Measurements from ENCODE around the gene AFP. TPM values are rescaled to one million over a fixed set of nuclear protein-coding genes. Genes with fewer than 3 reads are reported as not detected.

Gene AFP
- polyA plus RNA-seq, 1 donor from 2014 or later: not detected

DNA sequence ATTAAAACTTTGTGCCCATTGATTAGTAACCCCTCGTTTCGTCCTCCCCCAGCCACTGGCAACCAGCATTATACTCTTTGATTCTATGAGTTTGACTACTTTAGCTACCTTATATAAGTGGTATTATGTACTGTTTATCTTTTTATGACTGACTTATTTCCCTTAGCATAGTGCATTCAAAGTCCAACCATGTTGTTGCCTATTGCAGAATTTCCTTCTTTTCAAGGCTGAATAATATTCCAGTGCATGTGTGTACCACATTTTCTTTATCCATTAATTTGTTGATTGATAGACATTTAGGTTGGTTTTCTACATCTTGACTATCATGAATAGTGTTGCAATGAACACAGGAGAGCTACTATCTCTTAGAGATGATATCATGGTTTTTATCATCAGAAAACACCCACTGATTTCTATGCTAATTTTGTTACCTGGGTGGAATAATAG, 28.8 kb upstream of the AFP start:
- H2AFZ ChIP-seq (ENCODE audit: low read depth, low read length): no peak overlapping the region
- H3F3A ChIP-seq (ENCODE audit: insufficient read depth, low read length, poor library complexity, severe bottlenecking): no peaks in the 10 kb centered on the region
- no peak overlapping the region for H3K4me2 ChIP-seq (ENCODE audit: low read length)
- H3K79me2 ChIP-seq (replicated peaks; ENCODE audit: insufficient read depth, low read length): no peaks in the 10 kb centered on the region
- no peak overlapping the region for H3K9ac ChIP-seq (ENCODE audit: low read length)
- H3K9me3 ChIP-seq (ENCODE audit: low read length): no peaks in the 10 kb centered on the region
- H3K27ac ChIP-seq (ENCODE audit: low read length): no peak overlapping the region
- H3K27me3 ChIP-seq (ENCODE audit: insufficient read depth, low read depth, low read length): no peaks in the 10 kb centered on the region
- H3K4me3 ChIP-seq (ENCODE audit: low read length): no peak overlapping the region
- no peaks in the 10 kb centered on the region for H3K36me3 ChIP-seq (ENCODE audit: insufficient read depth, low read length)
- no peak for TF ChIP-seq TAF1 (IDR thresholded peaks at IDR 0.05; ENCODE audit: low read depth)
- TF ChIP-seq EZH2 (IDR thresholded peaks at IDR 0.05; ENCODE audit: borderline replicate concordance, insufficient read depth, low read length, poor library complexity, severe bottlenecking): no peak
- no peak for TF ChIP-seq EP300 (conservative IDR thresholded peaks at IDR 0.05; ENCODE audit: poor library complexity, severe bottlenecking)
- TF ChIP-seq POLR2AphosphoS5 (IDR thresholded peaks at IDR 0.05): no peak
- TF ChIP-seq REST (IDR thresholded peaks at IDR 0.05; ENCODE audit: borderline replicate concordance): no peak
- TF ChIP-seq MXI1 (conservative IDR thresholded peaks at IDR 0.05; ENCODE audit: poor library complexity, severe bottlenecking): no peak
- no peak for TF ChIP-seq SMC3 (conservative IDR thresholded peaks at IDR 0.05; ENCODE audit: poor library complexity)
- TF ChIP-seq, protein P1, sequence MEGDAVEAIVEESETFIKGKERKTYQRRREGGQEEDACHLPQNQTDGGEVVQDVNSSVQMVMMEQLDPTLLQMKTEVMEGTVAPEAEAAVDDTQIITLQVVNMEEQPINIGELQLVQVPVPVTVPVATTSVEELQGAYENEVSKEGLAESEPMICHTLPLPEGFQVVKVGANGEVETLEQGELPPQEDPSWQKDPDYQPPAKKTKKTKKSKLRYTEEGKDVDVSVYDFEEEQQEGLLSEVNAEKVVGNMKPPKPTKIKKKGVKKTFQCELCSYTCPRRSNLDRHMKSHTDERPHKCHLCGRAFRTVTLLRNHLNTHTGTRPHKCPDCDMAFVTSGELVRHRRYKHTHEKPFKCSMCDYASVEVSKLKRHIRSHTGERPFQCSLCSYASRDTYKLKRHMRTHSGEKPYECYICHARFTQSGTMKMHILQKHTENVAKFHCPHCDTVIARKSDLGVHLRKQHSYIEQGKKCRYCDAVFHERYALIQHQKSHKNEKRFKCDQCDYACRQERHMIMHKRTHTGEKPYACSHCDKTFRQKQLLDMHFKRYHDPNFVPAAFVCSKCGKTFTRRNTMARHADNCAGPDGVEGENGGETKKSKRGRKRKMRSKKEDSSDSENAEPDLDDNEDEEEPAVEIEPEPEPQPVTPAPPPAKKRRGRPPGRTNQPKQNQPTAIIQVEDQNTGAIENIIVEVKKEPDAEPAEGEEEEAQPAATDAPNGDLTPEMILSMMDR (IDR thresholded peaks at IDR 0.05; ENCODE audit: poor library complexity, severe bottlenecking): no peak
- no peak for TF ChIP-seq RAD21 (conservative IDR thresholded peaks at IDR 0.05)
- no peaks in the 10 kb centered on the region for H3K9me2 ChIP-seq (ENCODE audit: insufficient read depth, low read length)
- H4K20me1 ChIP-seq (ENCODE audit: insufficient read depth): no peaks in the 10 kb centered on the region

DNA sequence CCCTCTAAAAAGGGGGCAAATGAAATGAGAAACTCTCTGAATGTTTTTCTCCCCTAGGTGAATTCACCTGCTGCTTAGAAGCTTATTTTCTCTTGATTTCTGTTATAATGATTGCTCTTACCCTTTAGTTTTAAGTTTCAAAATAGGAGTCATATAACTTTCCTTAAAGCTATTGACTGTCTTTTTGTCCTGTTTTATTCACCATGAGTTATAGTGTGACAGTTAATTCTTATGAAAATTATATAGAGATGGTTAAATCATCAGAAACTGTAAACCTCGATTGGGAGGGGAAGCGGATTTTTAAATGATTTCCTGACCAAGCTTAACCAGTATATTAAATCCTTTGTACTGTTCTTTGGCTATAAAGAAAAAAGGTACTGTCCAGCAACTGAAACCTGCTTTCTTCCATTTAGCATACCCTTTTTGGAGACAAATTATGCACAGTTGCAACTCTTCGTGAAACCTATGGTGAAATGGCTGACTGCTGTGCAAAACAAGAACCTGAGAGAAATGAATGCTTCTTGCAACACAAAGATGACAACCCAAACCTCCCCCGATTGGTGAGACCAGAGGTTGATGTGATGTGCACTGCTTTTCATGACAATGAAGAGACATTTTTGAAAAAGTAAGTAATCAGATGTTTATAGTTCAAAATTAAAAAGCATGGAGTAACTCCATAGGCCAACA, 27.7 kb upstream of the AFP start:
- TF ChIP-seq POLR2AphosphoS5 (IDR thresholded peaks at IDR 0.05) (peak; percentile 11), TAF1 (IDR thresholded peaks at IDR 0.05; ENCODE audit: low read depth) (no peak)
- no peaks in the 10 kb centered on the region for H4K20me1 ChIP-seq (ENCODE audit: insufficient read depth)
- no peaks in the 10 kb centered on the region for H3K36me3 ChIP-seq (ENCODE audit: insufficient read depth, low read length)
- no peak overlapping the region for H3K4me2 ChIP-seq (ENCODE audit: low read length)
- H3K4me3 ChIP-seq (ENCODE audit: low read length): no peak overlapping the region
- H3K9me2 ChIP-seq (ENCODE audit: insufficient read depth, low read length): no peaks in the 10 kb centered on the region
- no peaks in the 10 kb centered on the region for H3K27me3 ChIP-seq (ENCODE audit: insufficient read depth, low read depth, low read length)
- no peak overlapping the region for H2AFZ ChIP-seq (ENCODE audit: low read depth, low read length)
- H3K79me2 ChIP-seq (replicated peaks; ENCODE audit: insufficient read depth, low read length): no peaks in the 10 kb centered on the region
- no peak overlapping the region for H3K27ac ChIP-seq (ENCODE audit: low read length)
- H3F3A ChIP-seq (ENCODE audit: insufficient read depth, low read length, poor library complexity, severe bottlenecking): no peaks in the 10 kb centered on the region
- H3K9ac ChIP-seq (ENCODE audit: low read length): no peak overlapping the region
- H3K9me3 ChIP-seq (ENCODE audit: low read length): no peaks in the 10 kb centered on the region

Data from neural cell (in vitro differentiated cells).